HG02798 (cell line): Measurements from ENCODE around the gene SVOPL.
"Not testable (repeated sequence)": the region's sequence is repeated elsewhere in the genome, so short reads cannot be mapped to it uniquely, and the experiment has no call there.

Experiments
- ATAC-seq: cut with Tn5 transposase; IDR thresholded peaks from one replicate; pipeline ENCODE4 v1.9.1; 2021; ENCODE audit warnings: mild to moderate bottlenecking; ENCODE audit not compliant: unreplicated experiment, poor library complexity

Gene SVOPL

GRCh38 chr7:138705167-138705566 lies 4.0 kb upstream of the SVOPL start:
- no peak for ATAC-seq

- no peak for ATAC-seq
Observed at GRCh38 chr7:138701537-138701923, 368 bp upstream of the SVOPL start.

GRCh38 chr7:138699661-138700060 lies 1.5 kb downstream of the SVOPL start:
- ATAC-seq, result no peak

DNA sequence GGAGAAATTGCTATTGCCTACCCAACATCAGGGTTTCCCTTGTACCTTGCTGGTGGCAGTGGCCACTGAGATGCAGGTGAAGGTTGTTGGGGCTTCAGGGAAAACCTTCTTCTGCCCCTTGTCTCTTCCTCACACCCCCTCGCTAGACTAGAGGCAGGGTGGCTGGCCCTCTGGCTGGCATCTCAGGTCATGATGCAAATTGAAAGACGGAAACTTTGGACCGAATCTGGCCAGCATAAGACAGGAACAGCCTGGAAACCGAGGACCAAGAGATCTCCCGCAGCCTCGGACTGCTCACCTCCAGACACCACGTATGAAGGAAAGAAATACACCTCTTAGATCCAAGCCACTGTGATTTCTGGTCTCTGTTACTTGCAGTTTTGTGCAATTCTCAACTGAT lies 2.9 kb downstream of the SVOPL start:
- no peak for ATAC-seq

- no peak for ATAC-seq
Observed at GRCh38 chr7:138697535-138698182, 3.5 kb downstream of the SVOPL start.

- not testable (repeated sequence) for ATAC-seq
Observed at GRCh38 chr7:138695776-138696175, 5.4 kb downstream of the SVOPL start.

GRCh38 chr7:138695106-138695505 lies 6.1 kb downstream of the SVOPL start:
- ATAC-seq, result no peak

GRCh38 chr7:138691178-138691577 lies 10.0 kb downstream of the SVOPL start:
- no peak for ATAC-seq

DNA sequence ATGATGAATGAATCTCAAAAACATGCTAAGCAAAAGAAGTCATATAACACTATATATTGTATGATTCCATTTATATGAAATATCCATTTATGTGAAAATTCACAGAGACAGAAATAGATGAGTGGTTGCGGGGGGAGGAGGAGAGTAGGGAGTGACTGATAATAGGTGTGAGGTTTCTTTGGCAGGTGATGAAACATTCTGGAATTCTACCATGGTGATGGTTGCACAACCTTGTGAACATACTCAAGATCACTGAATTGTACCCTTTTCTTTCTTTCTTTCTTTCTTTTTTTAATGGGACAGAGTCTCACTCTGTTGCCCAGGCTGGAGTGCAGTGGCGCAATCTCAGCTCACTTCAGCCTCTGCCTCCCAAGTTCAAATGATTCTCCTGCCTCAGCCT lies 10.7 kb downstream of the SVOPL start:
- ATAC-seq, result no peak

DNA sequence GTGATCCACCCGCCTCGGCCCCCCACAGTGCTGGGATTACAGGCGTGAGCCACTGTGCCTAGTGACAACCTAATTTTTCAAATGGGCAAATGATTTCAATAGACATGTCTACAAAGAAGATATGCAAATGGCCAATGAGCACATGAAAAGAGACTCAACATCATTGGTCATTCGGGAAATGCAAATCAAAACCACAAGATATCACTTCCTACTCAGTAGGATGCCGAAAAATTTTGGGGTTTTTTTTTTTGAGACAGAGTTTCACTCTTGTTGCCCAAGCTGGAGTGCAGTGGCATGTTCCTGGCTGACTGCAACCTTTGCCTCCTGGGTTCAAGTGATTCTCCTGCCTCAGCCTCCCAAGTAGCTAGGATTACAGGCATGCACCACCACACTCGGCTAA lies 13.1 kb downstream of the SVOPL start:
- ATAC-seq, result not testable (repeated sequence)

- ATAC-seq, result no peak
Observed at GRCh38 chr7:138684340-138684739, 16.8 kb downstream of the SVOPL start.

GRCh38 chr7:138679793-138680192 lies 21.4 kb downstream of the SVOPL start:
- no peak for ATAC-seq

GRCh38 chr7:138670594-138670993 lies 30.6 kb downstream of the SVOPL start:
- ATAC-seq, result no peak

DNA sequence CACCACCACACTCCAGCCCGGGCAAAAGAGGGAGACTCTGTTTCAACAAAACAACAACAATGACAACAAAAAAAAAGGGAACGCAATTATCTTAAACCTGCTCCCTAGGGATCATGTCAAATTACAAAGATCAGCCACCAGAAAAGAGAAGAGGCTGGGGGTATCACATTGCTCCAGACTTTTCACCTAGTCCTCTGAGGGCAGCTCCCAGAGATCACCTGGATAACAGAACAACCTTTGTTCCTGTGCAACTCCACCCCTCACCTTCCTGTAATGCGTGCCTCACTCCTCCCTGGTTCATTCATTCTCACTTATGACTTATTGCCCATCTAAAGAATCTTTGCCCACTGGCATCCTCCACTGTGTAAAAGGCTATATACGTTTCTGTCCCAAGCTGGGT lies 31.8 kb downstream of the SVOPL start:
- no peak for ATAC-seq

GRCh38 chr7:138668946-138669345 lies 32.2 kb downstream of the SVOPL start:
- ATAC-seq, result no peak

DNA sequence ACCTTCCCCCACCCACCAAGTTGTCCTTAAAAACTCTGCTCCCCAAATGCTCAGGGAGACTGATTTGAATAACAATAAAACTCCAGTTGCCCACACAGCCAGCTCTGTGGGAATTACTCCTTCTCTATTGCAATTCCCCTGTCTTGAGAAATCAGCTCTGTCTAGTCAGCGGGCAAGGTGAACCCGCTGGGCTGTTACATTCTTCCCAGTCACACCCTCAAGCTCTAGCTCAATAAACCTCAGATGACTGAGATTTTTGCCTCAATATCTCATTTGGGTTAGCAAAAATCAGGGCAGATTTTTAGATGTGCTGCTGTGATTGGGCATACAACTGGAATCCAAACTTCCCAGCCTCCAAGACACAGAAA lies 32.9 kb downstream of the SVOPL start:
- ATAC-seq, result no peak

DNA sequence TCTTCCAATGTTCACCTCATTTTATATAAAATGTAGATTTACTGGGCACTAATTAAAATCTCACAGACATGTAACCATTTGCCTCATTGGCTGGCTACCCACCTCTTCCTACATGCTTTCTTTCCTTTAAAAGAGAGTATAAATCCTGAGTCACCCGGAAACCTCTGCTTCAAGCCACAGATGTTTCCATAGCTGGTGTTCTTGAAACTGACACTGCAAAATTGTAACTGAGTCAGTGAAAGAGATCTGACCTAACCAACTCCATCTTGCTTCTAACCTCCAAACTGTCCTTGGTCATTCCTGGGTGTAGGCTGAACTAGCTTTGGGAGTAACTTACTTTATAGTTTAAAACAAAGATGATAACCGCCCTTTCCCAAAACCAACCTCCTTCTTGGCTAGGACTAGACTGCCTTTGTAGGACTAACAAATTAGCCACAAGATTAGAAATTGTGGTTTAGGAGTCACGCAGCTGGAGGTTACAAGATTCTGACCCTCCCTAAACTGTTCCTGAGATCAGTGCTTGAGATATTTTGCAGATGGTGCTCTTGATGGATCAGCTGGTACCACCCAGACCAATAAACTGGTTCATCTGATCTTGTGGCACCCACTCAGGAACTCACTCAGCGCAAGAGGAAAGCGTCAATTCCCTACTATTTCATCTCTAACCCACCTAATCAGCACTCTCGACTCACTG lies 33.5 kb downstream of the SVOPL start:
- no peak for ATAC-seq

DNA sequence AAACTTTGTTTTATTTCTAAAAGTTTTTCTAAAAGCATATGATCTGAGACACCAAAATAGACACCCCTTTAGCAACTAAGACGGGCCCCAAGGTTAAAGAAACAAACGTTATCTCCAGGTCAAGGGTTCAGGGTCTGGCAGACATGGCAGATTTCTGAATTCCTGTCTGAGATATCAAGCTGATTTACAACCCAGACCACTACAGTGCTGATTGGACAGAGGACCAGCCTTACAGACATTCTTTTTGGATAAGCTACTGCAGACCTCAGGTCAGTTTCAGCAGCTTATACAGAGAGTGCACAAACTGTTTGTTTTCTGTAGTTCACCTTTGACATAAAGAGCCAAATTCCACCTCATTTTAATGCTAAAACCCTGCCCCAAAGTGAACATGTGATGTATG lies 34.8 kb downstream of the SVOPL start:
- ATAC-seq, result no peak

DNA sequence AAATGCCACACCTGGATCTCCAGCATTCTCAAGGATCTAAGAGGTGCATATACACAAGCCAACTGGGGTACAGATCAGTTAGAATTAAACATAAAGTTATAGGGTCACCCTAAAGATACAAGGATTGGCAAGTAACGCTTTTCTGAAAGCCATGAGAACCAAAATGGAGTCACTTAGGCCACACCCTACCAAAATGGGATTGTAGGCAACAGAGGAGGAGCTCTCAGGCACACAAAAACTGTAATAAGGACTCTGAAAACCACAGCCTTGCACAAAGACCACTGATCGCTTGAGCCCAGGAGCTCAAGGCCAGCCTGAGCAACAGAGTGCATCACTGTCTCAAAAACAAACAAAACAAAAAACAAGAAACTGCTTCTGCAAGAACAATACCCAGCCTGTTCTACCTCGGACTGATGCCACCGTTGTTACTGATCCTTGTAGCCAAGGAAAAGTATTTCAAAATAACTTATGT lies 35.5 kb downstream of the SVOPL start:
- no peak for ATAC-seq

- ATAC-seq, result no peak
Observed at GRCh38 chr7:138665249-138665648, 35.9 kb downstream of the SVOPL start.

- no peak for ATAC-seq
Observed at GRCh38 chr7:138663725-138664710, 37.1 kb downstream of the SVOPL start.
